Glutamatergic neuron (in vitro differentiated cells): ENCODE data around the gene BORCS8. TPM values are rescaled to one million over a fixed set of nuclear protein-coding genes. Genes with fewer than 3 reads are reported as not detected.

Experiments used
- DNase-seq: peaks from one replicate; pipeline ENCODE4 v3.0.0; 2022
- H3K27ac Mint-ChIP-seq: one replicate; pipeline ENCODE4 v1.8.0; 2020; ENCODE audit warnings: mild to moderate bottlenecking, mixed read lengths, inconsistent platforms; ENCODE audit not compliant: unreplicated experiment
- H3K27me3 Mint-ChIP-seq: one replicate; pipeline ENCODE4 v1.8.0; 2020; ENCODE audit warnings: mild to moderate bottlenecking, moderate library complexity, mixed read lengths, inconsistent platforms; ENCODE audit not compliant: unreplicated experiment
- H3K36me3 Mint-ChIP-seq: one replicate; pipeline ENCODE4 v1.8.0; 2020; ENCODE audit warnings: mild to moderate bottlenecking, mixed read lengths, inconsistent platforms; ENCODE audit not compliant: unreplicated experiment
- H3K4me1 Mint-ChIP-seq: one replicate; pipeline ENCODE4 v1.8.0; 2020; ENCODE audit warnings: mild to moderate bottlenecking, low read depth, mixed read lengths, inconsistent platforms; ENCODE audit not compliant: unreplicated experiment
- H3K4me3 Mint-ChIP-seq: one replicate; pipeline ENCODE4 v1.8.0; 2020; ENCODE audit warnings: mild to moderate bottlenecking, mixed read lengths, inconsistent platforms; ENCODE audit not compliant: unreplicated experiment
- H3K9me3 Mint-ChIP-seq: one replicate; pipeline ENCODE4 v1.8.0; 2020; ENCODE audit warnings: mild to moderate bottlenecking, moderate library complexity, mixed read lengths, inconsistent platforms; ENCODE audit not compliant: unreplicated experiment
- CTCF ChIP-seq: fragments of 200-600 bp; sonication (generic); IDR thresholded peaks from one replicate; pipeline ENCODE4 v1.5.0; 2021; ENCODE audit not compliant: partially characterized antibody, unreplicated experiment
- total RNA-seq: library from RNA; stranded (reverse); fragmentation: NEBNext Ultra II Directional; extraction: Animal tissue kit (Norgen Biotek cat#: 25700); gene quantifications from one replicate; pipeline ENCODE4 v1.2.1, GENCODE V29; 2021; ENCODE audit not compliant: unreplicated experiment

The BORCS8 gene
- total RNA-seq, 1 donor from 2014 or later = 20.5 TPM

- Mint-ChIP-seq H3K4me3 (peak overlapping the region; percentile 20), H3K4me1 (peaks cover 18% of the 10 kb centered on the region), H3K9me3 (peaks cover 2% of the 10 kb centered on the region), H3K27me3 (peaks cover 10% of the 10 kb centered on the region), H3K36me3 (peaks cover 4% of the 10 kb centered on the region), H3K27ac (no peak overlapping the region)
- TF ChIP-seq CTCF = no peak
- no peak for DNase-seq
These were observed 25.1 kb upstream of the BORCS8 start for GRCh38 chr19:19217099-19217498.

DNA sequence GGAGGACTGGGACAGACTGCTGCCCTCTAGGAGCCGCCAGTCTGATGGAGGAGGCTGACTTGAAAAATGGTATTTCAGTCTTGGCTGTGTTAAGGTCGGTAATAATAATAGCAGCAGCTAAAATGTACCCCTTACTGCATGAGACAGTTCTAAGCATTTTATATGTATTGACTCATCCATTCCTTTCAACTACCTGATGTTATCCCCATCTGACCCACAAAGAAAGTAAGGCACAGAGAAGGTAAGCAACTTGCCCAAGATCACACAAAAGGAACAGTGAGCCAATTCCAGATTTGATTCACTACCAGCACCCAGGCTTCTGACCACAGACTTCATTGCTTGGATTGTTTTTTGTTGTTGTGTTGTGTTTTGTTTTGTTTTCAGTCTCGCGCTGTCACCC lies 23.8 kb upstream of the BORCS8 start:
- H3K4me3 Mint-ChIP-seq = peak overlapping the region; percentile 42
- peaks cover 19% of the 10 kb centered on the region for H3K4me1 Mint-ChIP-seq
- peaks cover 4% of the 10 kb centered on the region for H3K36me3 Mint-ChIP-seq
- H3K27me3 Mint-ChIP-seq = peaks cover 14% of the 10 kb centered on the region
- H3K27ac Mint-ChIP-seq = no peak overlapping the region
- no peak for DNase-seq
- H3K9me3 Mint-ChIP-seq = peaks cover 5% of the 10 kb centered on the region
- no peak for TF ChIP-seq CTCF

GRCh38 chr19:19214892-19215291 lies 22.9 kb upstream of the BORCS8 start:
- Mint-ChIP-seq H3K36me3 (peaks cover 4% of the 10 kb centered on the region), H3K4me1 (peaks cover 22% of the 10 kb centered on the region), H3K27ac (peak overlapping the region; percentile 84), H3K27me3 (peaks cover 16% of the 10 kb centered on the region), H3K9me3 (peaks cover 5% of the 10 kb centered on the region), H3K4me3 (peak overlapping the region; percentile 89)
- TF ChIP-seq CTCF = no peak
- no peak for DNase-seq

DNA sequence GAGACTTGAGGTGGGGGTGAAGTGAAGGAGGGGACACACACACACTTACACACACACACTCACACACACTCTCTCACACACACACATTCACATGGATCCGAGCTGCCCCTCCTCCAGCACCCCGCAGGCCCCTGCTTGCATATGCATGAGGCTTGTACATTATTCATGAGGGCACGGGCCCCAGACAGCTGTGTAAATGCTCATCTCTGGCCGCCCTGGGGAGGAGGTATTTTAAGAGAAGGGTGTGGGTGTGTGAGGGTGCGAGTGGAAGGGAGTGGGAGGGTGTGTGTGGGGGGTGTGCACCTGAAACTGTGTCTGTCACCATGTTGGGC lies 22.2 kb upstream of the BORCS8 start:
- H3K4me3 Mint-ChIP-seq = peak overlapping the region; percentile 89
- peaks cover 5% of the 10 kb centered on the region for H3K9me3 Mint-ChIP-seq
- peaks cover 22% of the 10 kb centered on the region for H3K4me1 Mint-ChIP-seq
- no peak for TF ChIP-seq CTCF
- peaks cover 16% of the 10 kb centered on the region for H3K27me3 Mint-ChIP-seq
- H3K36me3 Mint-ChIP-seq = peaks cover 4% of the 10 kb centered on the region
- peak; percentile 77 for DNase-seq
- H3K27ac Mint-ChIP-seq = peak overlapping the region; percentile 84

- no peak for DNase-seq
- TF ChIP-seq CTCF = no peak
- Mint-ChIP-seq H3K4me3 (peak overlapping the region; percentile 89), H3K9me3 (peaks cover 5% of the 10 kb centered on the region), H3K4me1 (peaks cover 22% of the 10 kb centered on the region), H3K27me3 (peaks cover 16% of the 10 kb centered on the region), H3K36me3 (peaks cover 4% of the 10 kb centered on the region), H3K27ac (peak overlapping the region; percentile 84)
These were observed 21.6 kb upstream of the BORCS8 start for GRCh38 chr19:19213426-19214158.
